Limb (tissue), 2 donors: ENCODE data around the gene RAET1G.
A peak's percentile ranks its signal among the peaks of the same experiment; 100 is the strongest.
"Not testable (repeated sequence)": the region's sequence is repeated elsewhere in the genome, so short reads cannot be mapped to it uniquely, and the experiment has no call there.

Source experiments
- DNase-seq, 2 donors: peaks; one replicate each; pipeline ENCODE4 v3.0.0-alpha.2; 2016; ENCODE audit errors: extremely low spot score in 2 of 2

The RAET1G gene, protein sequence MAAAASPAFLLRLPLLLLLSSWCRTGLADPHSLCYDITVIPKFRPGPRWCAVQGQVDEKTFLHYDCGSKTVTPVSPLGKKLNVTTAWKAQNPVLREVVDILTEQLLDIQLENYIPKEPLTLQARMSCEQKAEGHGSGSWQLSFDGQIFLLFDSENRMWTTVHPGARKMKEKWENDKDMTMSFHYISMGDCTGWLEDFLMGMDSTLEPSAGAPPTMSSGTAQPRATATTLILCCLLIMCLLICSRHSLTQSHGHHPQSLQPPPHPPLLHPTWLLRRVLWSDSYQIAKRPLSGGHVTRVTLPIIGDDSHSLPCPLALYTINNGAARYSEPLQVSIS

DNA sequence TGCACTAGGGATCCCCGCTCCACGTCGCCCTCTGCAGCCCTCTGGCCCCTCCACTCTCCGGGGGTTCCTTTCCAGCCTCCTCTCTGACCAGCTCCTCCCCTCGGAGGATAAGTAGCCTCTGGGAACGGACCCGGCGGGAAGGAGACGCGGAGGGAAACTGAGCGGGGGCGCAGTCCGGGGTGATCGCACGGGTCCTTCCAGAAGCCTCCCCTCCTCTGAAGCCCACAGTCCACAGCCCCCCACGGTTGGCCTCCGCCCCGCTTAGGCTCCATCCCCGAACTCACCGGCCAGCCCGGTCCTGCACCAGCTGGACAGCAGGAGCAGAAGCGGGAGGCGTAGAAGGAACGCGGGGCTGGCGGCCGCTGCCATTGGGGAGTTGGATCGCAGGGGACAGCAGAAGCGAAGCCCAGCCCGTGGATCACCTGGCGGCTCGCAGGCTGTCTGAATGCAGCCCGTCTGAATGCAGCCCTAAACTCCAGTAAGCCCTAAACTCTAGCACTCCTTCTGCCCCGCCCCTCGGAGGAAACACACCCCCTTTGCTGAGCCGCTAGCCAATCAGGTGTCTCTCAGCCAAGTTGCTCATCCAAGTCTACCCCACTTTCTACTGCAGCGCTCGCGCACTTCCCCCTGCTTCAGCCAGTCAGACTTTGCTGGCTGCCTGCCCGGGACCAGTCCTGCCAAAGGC, at the start of gene RAET1G:
RAET1G (minus strand) TSS at position 480 of the 685 bp plus-strand sequence; CDS start at position 369, 111 bp downstream.
- peak; percentile 88 to 92 for DNase-seq

GRCh38 chr6:149969635-149970034, 46.7 kb upstream of the RAET1G start:
- no peak for DNase-seq

DNA sequence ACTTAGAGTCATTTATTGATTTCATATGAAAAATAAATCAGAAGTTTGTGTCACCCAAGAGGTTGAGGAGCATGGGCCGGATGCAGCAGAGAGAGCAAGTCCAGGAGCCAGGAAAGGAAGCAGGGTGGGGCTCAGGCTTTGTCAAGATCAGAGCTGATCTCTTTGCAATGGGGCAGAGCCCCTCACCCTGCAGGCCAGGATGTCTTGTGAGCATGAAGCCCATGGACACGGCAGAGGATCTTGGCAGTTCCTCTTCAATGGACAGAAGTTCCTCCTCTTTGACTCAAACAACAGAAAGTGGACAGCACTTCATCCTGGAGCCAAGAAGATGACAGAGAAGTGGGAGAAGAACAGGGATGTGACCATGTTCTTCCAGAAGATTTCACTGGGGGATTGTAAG, 46.0 kb upstream of the RAET1G start:
- DNase-seq: not testable (repeated sequence)

- DNase-seq: not testable (repeated sequence)
Measured at GRCh38 chr6:149967999-149968398, 45.1 kb upstream of the RAET1G start.

DNA sequence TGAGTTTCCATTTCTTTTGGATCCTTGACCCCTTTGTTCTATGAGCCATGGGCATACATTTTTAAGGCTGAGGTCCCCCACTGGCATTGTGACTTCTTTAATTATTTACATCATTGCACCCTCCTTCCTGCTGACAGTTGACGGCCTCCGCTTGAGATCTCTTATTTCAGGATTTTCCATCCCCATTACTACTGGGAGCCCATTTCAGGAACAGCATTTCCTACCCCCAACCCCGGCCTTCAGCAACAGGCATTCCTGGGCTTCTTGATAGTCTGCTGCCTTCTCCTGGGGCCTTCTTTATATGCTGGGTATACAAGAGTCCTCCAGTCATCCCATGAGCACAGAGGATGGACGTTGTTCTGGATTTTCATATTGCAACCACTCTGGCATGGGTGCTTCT, 44.7 kb upstream of the RAET1G start:
- DNase-seq: no peak

GRCh38 chr6:149966319-149966718, 43.4 kb upstream of the RAET1G start:
- not testable (repeated sequence) for DNase-seq

DNA sequence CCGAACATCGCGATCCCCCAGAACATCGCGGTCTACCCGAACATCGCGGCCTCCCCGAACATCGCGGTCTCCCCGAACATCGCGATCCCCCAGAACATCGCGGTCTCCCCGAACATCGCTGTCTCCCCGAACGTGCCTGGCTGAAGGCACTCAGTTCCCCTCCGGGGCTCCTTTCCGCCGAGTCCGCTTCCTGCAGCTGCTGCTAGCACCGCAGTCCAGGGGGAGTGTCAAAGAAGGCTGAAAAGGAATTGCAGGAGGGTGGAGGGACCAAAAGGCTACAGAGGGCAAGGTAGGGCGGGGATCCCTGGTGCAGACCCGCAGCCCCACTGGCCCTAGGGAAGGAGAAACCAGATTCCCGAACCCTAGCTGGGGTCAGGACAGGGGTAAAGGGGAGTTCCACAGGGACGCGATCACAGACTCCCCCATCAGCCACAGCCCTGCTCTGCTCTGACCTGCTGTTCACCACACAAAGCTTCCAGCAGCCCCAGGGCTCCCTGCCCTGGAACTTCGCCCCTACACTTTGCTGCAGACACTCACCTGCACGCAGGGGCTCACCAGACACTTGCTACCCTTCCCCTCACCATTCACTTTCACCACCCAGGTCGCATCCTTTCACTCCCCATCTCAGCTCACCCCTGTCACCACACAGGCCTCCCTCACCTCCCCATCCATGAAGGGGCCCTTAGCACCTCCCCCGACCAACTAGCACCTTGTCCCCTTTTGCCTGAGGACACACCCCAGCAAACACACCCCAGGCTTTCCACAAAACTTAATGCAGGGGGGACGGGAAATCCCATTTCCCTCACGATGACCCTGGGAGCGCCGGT, 42.5 kb upstream of the RAET1G start:
- DNase-seq: peak in 1 of 2 donors; percentile 62

- DNase-seq: peak in 1 of 2 donors; percentile 65
Measured at GRCh38 chr6:149964308-149965193, 41.6 kb upstream of the RAET1G start.

- peak; percentile 76 to 83 for DNase-seq
Measured at GRCh38 chr6:149963462-149964307, 40.8 kb upstream of the RAET1G start, which contains the start of gene ULBP1. TSS of gene ULBP1 (plus strand) at chr6:149963943. CDS start at chr6:149964050, 107 bp downstream.

DNA sequence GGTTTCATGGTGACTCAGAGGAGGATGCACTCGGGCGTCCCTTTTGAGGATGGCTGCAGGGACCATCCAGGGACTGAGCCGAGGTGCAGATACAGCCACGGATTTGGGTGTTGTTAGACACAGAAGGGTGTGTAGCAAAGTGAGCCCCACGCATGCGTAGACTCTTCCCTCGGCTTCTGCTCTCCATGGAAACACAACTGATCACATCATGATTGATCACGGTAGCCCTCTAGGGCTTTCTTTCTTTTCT, 40.2 kb upstream of the RAET1G start:
- peak in 1 of 2 donors; percentile 45 for DNase-seq

- DNase-seq: no peak
Measured at GRCh38 chr6:149962461-149963211, 39.7 kb upstream of the RAET1G start.

- no peak for DNase-seq
Measured at GRCh38 chr6:149961728-149962425, 39.0 kb upstream of the RAET1G start.

DNA sequence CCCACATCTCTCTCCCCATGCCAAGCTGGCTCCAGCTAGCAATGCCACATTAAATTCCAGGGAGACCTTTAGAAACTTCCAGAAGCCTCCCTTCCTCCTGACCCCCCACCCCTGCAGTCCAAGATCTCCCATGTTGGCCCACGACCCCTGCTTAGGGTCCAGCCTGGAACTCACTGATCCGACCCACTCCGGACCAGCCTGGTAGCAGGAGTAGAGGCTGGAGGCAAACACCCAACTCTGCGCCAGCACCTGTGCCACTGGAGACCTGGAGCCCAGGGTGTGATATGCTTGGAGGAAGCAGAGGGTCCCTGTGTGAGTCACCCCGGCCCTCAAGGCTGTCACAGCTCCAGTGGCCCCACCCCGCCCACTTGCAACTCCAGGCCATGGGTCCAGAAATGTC, 37.6 kb upstream of the RAET1G start:
- no peak for DNase-seq

GRCh38 chr6:149959806-149960205, 36.9 kb upstream of the RAET1G start:
- DNase-seq: not testable (repeated sequence)

- not testable (repeated sequence) for DNase-seq
Measured at GRCh38 chr6:149958124-149958523, 35.2 kb upstream of the RAET1G start.

GRCh38 chr6:149955654-149956317, 32.9 kb upstream of the RAET1G start:
- DNase-seq: not testable (repeated sequence)

DNA sequence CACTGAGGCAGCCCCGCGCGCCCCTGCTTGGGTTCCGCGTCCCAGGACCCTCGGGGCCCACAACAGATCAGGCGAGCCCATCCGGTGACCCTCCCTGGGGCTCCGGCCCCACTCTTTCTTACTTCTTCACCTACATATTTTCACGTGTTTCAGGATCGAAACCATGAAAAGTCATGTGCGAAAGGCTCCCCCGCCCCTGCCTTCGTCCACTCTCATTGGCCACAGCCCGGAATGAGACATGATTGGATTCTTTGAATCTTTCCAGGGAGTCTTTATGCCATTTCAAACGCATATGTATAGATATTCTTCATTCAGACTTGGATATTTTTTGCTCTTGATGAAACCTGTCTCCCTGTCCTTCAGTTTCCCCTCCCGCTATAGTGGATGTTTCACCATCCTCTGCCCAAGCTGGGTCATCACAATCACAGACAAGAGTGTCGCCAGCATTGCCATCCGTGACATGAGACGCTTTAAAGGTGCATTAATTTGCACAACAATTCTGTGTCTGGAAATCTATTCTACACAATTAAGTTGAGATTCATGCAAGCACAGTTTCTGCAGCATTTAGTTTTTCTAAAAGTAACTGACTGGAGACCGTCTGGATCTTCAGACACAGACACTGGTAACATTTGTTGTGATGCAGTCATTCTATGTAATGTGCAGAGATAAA, 32.2 kb upstream of the RAET1G start:
- not testable (repeated sequence) for DNase-seq
